ENCODE results near the gene DPEP1.

DPEP1 gene

GRCh38 chr16:89572485-89573205, 40.8 kb upstream of the DPEP1 start:
- Histone ChIP-seq H3K9me2 (replicated peaks; ENCODE audit: low read depth, low read length) (no peaks in the 10 kb centered on the region), H2AFZ (ENCODE audit: low read length) (no peak overlapping the region), H3K27me3 (ENCODE audit: insufficient read depth, low read length, poor library complexity, severe bottlenecking) (no peaks in the 10 kb centered on the region), H3K4me1 (ENCODE audit: insufficient read depth, low read length, poor library complexity, severe bottlenecking) (no peaks in the 10 kb centered on the region), H3K4me3 (ENCODE audit: low read length, poor library complexity, severe bottlenecking) (no peak overlapping the region), H4K20me1 (ENCODE audit: insufficient read depth, low read length, poor library complexity, severe bottlenecking) (no peaks in the 10 kb centered on the region), H3K79me2 (ENCODE audit: insufficient read depth, low read length) (no peaks in the 10 kb centered on the region), H3F3A (ENCODE audit: low read depth) (no peaks in the 10 kb centered on the region), H3K36me3 (ENCODE audit: insufficient read depth, low read length) (no peaks in the 10 kb centered on the region), H3K4me2 (ENCODE audit: low read depth, low read length, poor library complexity, severe bottlenecking) (no peak overlapping the region), H3K9ac (ENCODE audit: low read depth, low read length, poor library complexity, severe bottlenecking) (no peak overlapping the region), H3K9me3 (ENCODE audit: insufficient read depth, low read depth, low read length) (no peaks in the 10 kb centered on the region)
- TF ChIP-seq CTCF (conservative IDR thresholded peaks at IDR 0.05; ENCODE audit: low read length) (no peak), EZH2phosphoT487 (IDR thresholded peaks at IDR 0.05; ENCODE audit: borderline replicate concordance) (no peak)

- no peak for TF ChIP-seq CTCF (conservative IDR thresholded peaks at IDR 0.05; ENCODE audit: low read length)
- no peak for TF ChIP-seq EZH2phosphoT487 (IDR thresholded peaks at IDR 0.05; ENCODE audit: borderline replicate concordance)
- no peaks in the 10 kb centered on the region for H3K79me2 ChIP-seq (ENCODE audit: insufficient read depth, low read length)
- no peak overlapping the region for H2AFZ ChIP-seq (ENCODE audit: low read length)
- no peak overlapping the region for H3K4me3 ChIP-seq (ENCODE audit: low read length, poor library complexity, severe bottlenecking)
- H3K4me1 ChIP-seq (ENCODE audit: insufficient read depth, low read length, poor library complexity, severe bottlenecking), result no peaks in the 10 kb centered on the region
- H3K9me3 ChIP-seq (ENCODE audit: insufficient read depth, low read depth, low read length), result no peaks in the 10 kb centered on the region
- no peaks in the 10 kb centered on the region for H3K27me3 ChIP-seq (ENCODE audit: insufficient read depth, low read length, poor library complexity, severe bottlenecking)
- no peaks in the 10 kb centered on the region for H4K20me1 ChIP-seq (ENCODE audit: insufficient read depth, low read length, poor library complexity, severe bottlenecking)
- no peaks in the 10 kb centered on the region for H3K36me3 ChIP-seq (ENCODE audit: insufficient read depth, low read length)
- no peaks in the 10 kb centered on the region for H3K9me2 ChIP-seq (replicated peaks; ENCODE audit: low read depth, low read length)
- no peak overlapping the region for H3K4me2 ChIP-seq (ENCODE audit: low read depth, low read length, poor library complexity, severe bottlenecking)
- no peak overlapping the region for H3K9ac ChIP-seq (ENCODE audit: low read depth, low read length, poor library complexity, severe bottlenecking)
- no peaks in the 10 kb centered on the region for H3F3A ChIP-seq (ENCODE audit: low read depth)
These were observed 39.4 kb upstream of the DPEP1 start for GRCh38 chr16:89573826-89574680.

- TF ChIP-seq EZH2phosphoT487 (IDR thresholded peaks at IDR 0.05; ENCODE audit: borderline replicate concordance), result no peak
- no peak for TF ChIP-seq CTCF (conservative IDR thresholded peaks at IDR 0.05; ENCODE audit: low read length)
- H3K4me3 ChIP-seq (ENCODE audit: low read length, poor library complexity, severe bottlenecking), result no peak overlapping the region
- no peak overlapping the region for H3K4me2 ChIP-seq (ENCODE audit: low read depth, low read length, poor library complexity, severe bottlenecking)
- no peak overlapping the region for H2AFZ ChIP-seq (ENCODE audit: low read length)
- H4K20me1 ChIP-seq (ENCODE audit: insufficient read depth, low read length, poor library complexity, severe bottlenecking), result no peaks in the 10 kb centered on the region
- no peak overlapping the region for H3K9ac ChIP-seq (ENCODE audit: low read depth, low read length, poor library complexity, severe bottlenecking)
- H3K27me3 ChIP-seq (ENCODE audit: insufficient read depth, low read length, poor library complexity, severe bottlenecking), result no peaks in the 10 kb centered on the region
- H3K9me2 ChIP-seq (replicated peaks; ENCODE audit: low read depth, low read length), result no peaks in the 10 kb centered on the region
- no peaks in the 10 kb centered on the region for H3K36me3 ChIP-seq (ENCODE audit: insufficient read depth, low read length)
- H3K9me3 ChIP-seq (ENCODE audit: insufficient read depth, low read depth, low read length), result no peaks in the 10 kb centered on the region
- H3K79me2 ChIP-seq (ENCODE audit: insufficient read depth, low read length), result no peaks in the 10 kb centered on the region
- no peaks in the 10 kb centered on the region for H3F3A ChIP-seq (ENCODE audit: low read depth)
- no peaks in the 10 kb centered on the region for H3K4me1 ChIP-seq (ENCODE audit: insufficient read depth, low read length, poor library complexity, severe bottlenecking)
These were observed 38.7 kb upstream of the DPEP1 start for GRCh38 chr16:89574681-89575246.
